ENCODE data around the gene ARFGAP1. TPM values are rescaled to one million over a fixed set of nuclear protein-coding genes. Genes with fewer than 3 reads are reported as not detected.

The ARFGAP1 gene
- total and polyA plus RNA-seq, 2 of the 4 experiments (the other 2 are of a cell fraction): 59.1 to 194 TPM

DNA sequence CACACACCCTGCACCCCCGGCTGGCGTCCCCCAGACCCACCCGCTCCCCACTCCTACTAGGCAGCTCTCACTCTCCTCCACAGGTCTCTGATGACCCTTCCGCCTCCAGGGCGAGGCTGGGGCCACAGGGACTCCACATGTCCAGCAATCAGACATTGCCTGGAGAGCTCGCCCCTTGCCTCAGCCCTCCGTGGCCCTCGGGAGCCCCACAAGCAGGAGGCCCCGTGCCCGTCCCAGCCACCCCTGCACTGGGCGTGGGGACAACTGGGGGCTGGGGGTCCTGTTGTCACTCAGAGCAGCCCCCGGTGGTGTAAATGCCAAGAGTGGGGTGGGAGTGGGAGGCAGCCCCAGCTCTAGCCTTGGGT, 21.9 kb downstream of the ARFGAP1 start:
- dilution Hi-C loops (cut with HindIII; ENCODE audit: low sequenced_read_pairs, unreplicated experiment) (no loop called here), intact Hi-C loops (cut with micrococcal nuclease) (no loop called here), in situ Hi-C loops (cut with MboI; ENCODE audit: low sequenced_read_pairs) (no loop called here)
- Histone ChIP-seq H3K79me1 (ENCODE audit: low read depth in 1 of 2, low read length in 2 of 2) (0 out of 4 replicates have a peak, but pooled peaks cover 0 to 3% of the 10 kb centered on the region in 2 experiments), H3K4me1 (ENCODE audit: control insufficient read depth, insufficient read depth, low read length) (no peaks in the 10 kb centered on the region), H2BK15ac (ENCODE audit: low read depth, low read length) (no peak overlapping the region), H4K91ac (ENCODE audit: insufficient read depth, low read depth, low read length) (no peak overlapping the region), H3K27ac (ENCODE audit: insufficient read depth, low read length) (no peak overlapping the region), H4K5ac (ENCODE audit: low read depth, low read length) (no peak overlapping the region), H3K4ac (ENCODE audit: low read depth, low read length) (no peak overlapping the region), H2AK5ac (ENCODE audit: low read depth, low read length) (no peak overlapping the region), H4K8ac (ENCODE audit: low read depth in 2 of 2, low read length in 2 of 2) (no peak overlapping the region), H3K14ac (replicated peaks; ENCODE audit: low read depth, low read length) (no peak overlapping the region), H4K20me1 (ENCODE audit: insufficient read depth, low read length) (peaks cover 32% of the 10 kb centered on the region), H3K9ac (ENCODE audit: low read depth, low read length) (no peak overlapping the region), H2BK20ac (ENCODE audit: low read depth, low read length) (no peak overlapping the region), H3K9me3 (ENCODE audit: control insufficient read depth, insufficient read depth, low read length) (peaks cover 2% of the 10 kb centered on the region; the same call in 1 of the 2 replicates), H2BK120ac (ENCODE audit: low read depth, low read length) (no peak overlapping the region), H3K18ac (ENCODE audit: low read depth, low read length) (no peak overlapping the region), H3K23ac (ENCODE audit: low read depth, low read length) (no peak overlapping the region), H2AK9ac (replicated peaks; ENCODE audit: low read depth, low read length, poor library complexity) (no peak overlapping the region), H3K4me3 (ENCODE audit: insufficient read depth, low read depth, low read length) (no peak overlapping the region), H3K4me2 (ENCODE audit: low read depth, low read length) (no peak overlapping the region), H3K56ac (ENCODE audit: extremely low read depth, insufficient read depth, low read length) (no peak overlapping the region), H3K36me3 (ENCODE audit: control insufficient read depth, insufficient read depth, low read length) (peaks cover 3% of the 10 kb centered on the region; the same call in 1 of the 2 replicates), H2AFZ (replicated peaks; ENCODE audit: low read length, poor library complexity) (peak overlapping the region; percentile 58), H3K9me1 (ENCODE audit: insufficient read depth, low read length) (no peaks in the 10 kb centered on the region), H3K27me3 (ENCODE audit: control insufficient read depth, insufficient read depth, low read length) (peaks cover 41% of the 10 kb centered on the region), H2BK5ac (ENCODE audit: low read depth, low read length, poor library complexity, severe bottlenecking) (no peak overlapping the region)
- no TSS peak for BruUV-seq (replicated peaks)
- TF ChIP-seq CHD1 (IDR thresholded peaks at IDR 0.05; ENCODE audit: low read depth, low read length): no peak
- TF ChIP-seq MAZ (IDR thresholded peaks at IDR 0.05; ENCODE audit: borderline replicate concordance, low read depth, low read length): no peak
- TF ChIP-seq, protein P1, sequence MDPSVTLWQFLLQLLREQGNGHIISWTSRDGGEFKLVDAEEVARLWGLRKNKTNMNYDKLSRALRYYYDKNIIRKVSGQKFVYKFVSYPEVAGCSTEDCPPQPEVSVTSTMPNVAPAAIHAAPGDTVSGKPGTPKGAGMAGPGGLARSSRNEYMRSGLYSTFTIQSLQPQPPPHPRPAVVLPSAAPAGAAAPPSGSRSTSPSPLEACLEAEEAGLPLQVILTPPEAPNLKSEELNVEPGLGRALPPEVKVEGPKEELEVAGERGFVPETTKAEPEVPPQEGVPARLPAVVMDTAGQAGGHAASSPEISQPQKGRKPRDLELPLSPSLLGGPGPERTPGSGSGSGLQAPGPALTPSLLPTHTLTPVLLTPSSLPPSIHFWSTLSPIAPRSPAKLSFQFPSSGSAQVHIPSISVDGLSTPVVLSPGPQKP (IDR thresholded peaks at IDR 0.05; ENCODE audit: borderline replicate concordance, low read depth, low read length): no peak
- TF ChIP-seq, protein P2, sequence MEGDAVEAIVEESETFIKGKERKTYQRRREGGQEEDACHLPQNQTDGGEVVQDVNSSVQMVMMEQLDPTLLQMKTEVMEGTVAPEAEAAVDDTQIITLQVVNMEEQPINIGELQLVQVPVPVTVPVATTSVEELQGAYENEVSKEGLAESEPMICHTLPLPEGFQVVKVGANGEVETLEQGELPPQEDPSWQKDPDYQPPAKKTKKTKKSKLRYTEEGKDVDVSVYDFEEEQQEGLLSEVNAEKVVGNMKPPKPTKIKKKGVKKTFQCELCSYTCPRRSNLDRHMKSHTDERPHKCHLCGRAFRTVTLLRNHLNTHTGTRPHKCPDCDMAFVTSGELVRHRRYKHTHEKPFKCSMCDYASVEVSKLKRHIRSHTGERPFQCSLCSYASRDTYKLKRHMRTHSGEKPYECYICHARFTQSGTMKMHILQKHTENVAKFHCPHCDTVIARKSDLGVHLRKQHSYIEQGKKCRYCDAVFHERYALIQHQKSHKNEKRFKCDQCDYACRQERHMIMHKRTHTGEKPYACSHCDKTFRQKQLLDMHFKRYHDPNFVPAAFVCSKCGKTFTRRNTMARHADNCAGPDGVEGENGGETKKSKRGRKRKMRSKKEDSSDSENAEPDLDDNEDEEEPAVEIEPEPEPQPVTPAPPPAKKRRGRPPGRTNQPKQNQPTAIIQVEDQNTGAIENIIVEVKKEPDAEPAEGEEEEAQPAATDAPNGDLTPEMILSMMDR (conservative IDR thresholded peaks at IDR 0.05; ENCODE audit: low read depth, low read length): no peak
- no peak for TF ChIP-seq MXI1 (IDR thresholded peaks at IDR 0.05; ENCODE audit: borderline replicate concordance, low read depth, low read length)
- TF ChIP-seq NFE2L2 (IDR thresholded peaks at IDR 0.05; ENCODE audit: low read depth, low read length): no peak
- TF ChIP-seq SMC3 (IDR thresholded peaks at IDR 0.05; ENCODE audit: low read depth, low read length): no peak
- ATAC-seq (ENCODE audit: low read depth): no peak
- POLR2A ChIA-PET (ENCODE audit: unreplicated experiment): no interaction called here
- WGBS, 2 experiments (ENCODE audit: extremely low coverage in 2 of 2, insufficient read length in 1 of 2): 82% methylated on average over 8 of the region's 12 CpGs; no CpG with 5 or more reads in 1 of the 2 experiments
- CTCF ChIA-PET: no interaction called here
- no peak for DNase-seq
